Calu3 (cell line): ENCODE measurements around the gene DCDC2C. TPM values are rescaled to one million over a fixed set of nuclear protein-coding genes. Genes with fewer than 3 reads are reported as not detected.

Experiments used
- BruUV-seq: library from RNA; stranded (reverse); fragments of 400-500 nt; replicated peaks from 2 replicates; lab custom pipeline; 2021; lab: Mats Ljungman, UMichigan
- CTCF ChIA-PET: fragments of 300-600 bp; sonication (Branson Sonifier 250); formaldehyde crosslinking; loops from one replicate; lab custom pipeline; 2022; ENCODE audit warnings: antibody characterized with exemption; lab: Charles Lee
- DNase-seq: peaks from one replicate; pipeline ENCODE4 v3.0.0; 2022
- H3K27ac Mint-ChIP-seq: one replicate; pipeline ENCODE4 v1.8.0; 2022; ENCODE audit warnings: mixed read lengths; ENCODE audit not compliant: unreplicated experiment
- H3K27me3 Mint-ChIP-seq: one replicate; pipeline ENCODE4 v1.8.0; 2022; ENCODE audit warnings: mixed read lengths; ENCODE audit not compliant: unreplicated experiment
- H3K36me3 Mint-ChIP-seq: one replicate; pipeline ENCODE4 v1.8.0; 2022; ENCODE audit warnings: mild to moderate bottlenecking, moderate library complexity, mixed read lengths; ENCODE audit not compliant: insufficient read depth, unreplicated experiment
- H3K4me1 Mint-ChIP-seq: one replicate; pipeline ENCODE4 v1.8.0; 2022; ENCODE audit warnings: mild to moderate bottlenecking, low read depth, mixed read lengths; ENCODE audit not compliant: unreplicated experiment
- H3K4me3 Mint-ChIP-seq: one replicate; pipeline ENCODE4 v1.8.0; 2022; ENCODE audit warnings: mild to moderate bottlenecking, low read depth, moderate library complexity, mixed read lengths; ENCODE audit not compliant: unreplicated experiment
- H3K9me3 Mint-ChIP-seq: one replicate; pipeline ENCODE4 v1.8.0; 2022; ENCODE audit warnings: low read depth, mixed read lengths; ENCODE audit not compliant: unreplicated experiment
- intact Hi-C: fragments of 100-400 bp; cut with micrococcal nuclease; formaldehyde crosslinking; loops from one replicate; pipeline ENCODE4 v1.10.0; 2022; ENCODE audit not compliant: unreplicated experiment
- total RNA-seq: library from RNA; stranded (reverse); gene quantifications from 2 replicates; pipeline ENCODE4 v1.2.3, GENCODE V29; 2022
- TF ChIP-seq, protein P1 (sequence below): fragments of 200-600 bp; IDR thresholded peaks from one replicate; pipeline ENCODE4 v1.8.0; 2022; ENCODE audit warnings: antibody characterized with exemption; ENCODE audit not compliant: unreplicated experiment

DCDC2C gene
- total RNA-seq, 1 experiment from 2014 or later, result not detected

DNA sequence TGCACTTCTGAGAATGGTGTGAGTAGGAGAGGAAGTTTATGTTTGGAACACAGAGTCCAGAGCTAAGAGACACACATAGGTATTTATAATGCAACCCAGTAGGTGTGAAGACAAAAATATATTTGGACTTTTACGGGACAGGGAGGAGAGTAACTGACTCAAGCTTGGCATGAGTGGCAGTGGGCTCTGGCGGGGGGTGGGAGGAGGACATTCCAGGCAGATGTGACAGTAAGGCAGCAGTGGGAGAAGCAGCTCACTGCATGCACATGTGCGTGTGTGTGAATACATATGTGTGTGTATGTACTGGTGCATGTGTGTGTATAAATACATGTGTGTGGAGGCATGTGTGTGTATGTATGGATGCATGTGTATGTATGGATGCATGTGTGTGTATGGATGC lies 51.4 kb downstream of the DCDC2C start:
- intact Hi-C loops, result no loop called here
- Mint-ChIP-seq H3K36me3 (no peaks in the 10 kb centered on the region), H3K9me3 (peaks cover 7% of the 10 kb centered on the region), H3K4me3 (no peak overlapping the region), H3K27me3 (peaks cover 42% of the 10 kb centered on the region), H3K4me1 (no peaks in the 10 kb centered on the region), H3K27ac (no peak overlapping the region)
- TF ChIP-seq, protein P1, sequence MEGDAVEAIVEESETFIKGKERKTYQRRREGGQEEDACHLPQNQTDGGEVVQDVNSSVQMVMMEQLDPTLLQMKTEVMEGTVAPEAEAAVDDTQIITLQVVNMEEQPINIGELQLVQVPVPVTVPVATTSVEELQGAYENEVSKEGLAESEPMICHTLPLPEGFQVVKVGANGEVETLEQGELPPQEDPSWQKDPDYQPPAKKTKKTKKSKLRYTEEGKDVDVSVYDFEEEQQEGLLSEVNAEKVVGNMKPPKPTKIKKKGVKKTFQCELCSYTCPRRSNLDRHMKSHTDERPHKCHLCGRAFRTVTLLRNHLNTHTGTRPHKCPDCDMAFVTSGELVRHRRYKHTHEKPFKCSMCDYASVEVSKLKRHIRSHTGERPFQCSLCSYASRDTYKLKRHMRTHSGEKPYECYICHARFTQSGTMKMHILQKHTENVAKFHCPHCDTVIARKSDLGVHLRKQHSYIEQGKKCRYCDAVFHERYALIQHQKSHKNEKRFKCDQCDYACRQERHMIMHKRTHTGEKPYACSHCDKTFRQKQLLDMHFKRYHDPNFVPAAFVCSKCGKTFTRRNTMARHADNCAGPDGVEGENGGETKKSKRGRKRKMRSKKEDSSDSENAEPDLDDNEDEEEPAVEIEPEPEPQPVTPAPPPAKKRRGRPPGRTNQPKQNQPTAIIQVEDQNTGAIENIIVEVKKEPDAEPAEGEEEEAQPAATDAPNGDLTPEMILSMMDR, result no peak
- CTCF ChIA-PET, result interaction anchor here (0.7 kb wide), 1 partner anchor 190 kb away, joined by 3 read pairs; no protein-coding TSS in a partner anchor
- DNase-seq, result no peak
- BruUV-seq, result no TSS peak

DNA sequence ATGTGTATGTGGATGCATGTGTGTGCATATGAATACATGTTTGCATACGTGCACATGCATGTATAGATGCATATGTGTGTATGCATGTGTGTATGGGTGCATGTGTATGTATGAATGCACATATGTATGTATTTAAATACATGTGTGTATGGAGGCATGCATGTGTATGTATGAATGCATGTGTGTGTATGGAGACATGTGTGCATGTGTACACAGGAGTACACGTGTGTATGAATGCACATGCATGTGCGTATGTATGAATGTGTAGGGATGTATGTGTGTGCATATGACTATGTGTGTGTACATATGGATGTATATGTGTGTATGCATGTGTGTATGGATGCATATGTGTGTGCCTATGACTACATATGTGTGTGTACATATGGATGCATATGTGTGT lies 51.9 kb downstream of the DCDC2C start:
- Mint-ChIP-seq H3K36me3 (no peaks in the 10 kb centered on the region), H3K9me3 (peaks cover 7% of the 10 kb centered on the region), H3K27ac (no peak overlapping the region), H3K27me3 (peaks cover 40% of the 10 kb centered on the region), H3K4me3 (no peak overlapping the region), H3K4me1 (no peaks in the 10 kb centered on the region)
- TF ChIP-seq, protein P1, result no peak
- no peak for DNase-seq
- intact Hi-C loops, result no loop called here
- CTCF ChIA-PET, result no interaction called here
- BruUV-seq, result no TSS peak

DNA sequence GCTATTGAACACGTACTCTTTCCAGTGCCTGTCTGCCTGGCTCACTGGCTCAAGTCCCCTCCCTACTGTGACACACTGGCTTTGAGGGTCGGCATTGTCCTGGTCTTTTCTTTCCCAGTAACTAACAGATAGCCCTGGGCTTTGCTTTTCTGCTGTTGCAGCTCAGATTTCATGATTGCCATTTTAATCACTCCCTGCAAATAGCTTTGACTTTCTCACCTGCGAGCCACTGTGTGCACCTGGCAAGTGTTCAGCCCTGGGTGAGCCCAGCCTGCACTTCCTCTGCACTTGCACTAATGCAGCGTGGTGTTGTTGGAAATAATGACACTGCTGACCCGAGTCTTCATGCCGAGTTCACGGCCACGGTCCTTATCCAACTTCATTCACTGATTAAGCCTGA lies 52.9 kb downstream of the DCDC2C start:
- TF ChIP-seq, protein P1, result no peak
- H3K4me3 Mint-ChIP-seq, result no peak overlapping the region
- no TSS peak for BruUV-seq
- intact Hi-C loops, result no loop called here
- H3K27me3 Mint-ChIP-seq, result peaks cover 30% of the 10 kb centered on the region
- no peak for DNase-seq
- H3K9me3 Mint-ChIP-seq, result peaks cover 7% of the 10 kb centered on the region
- CTCF ChIA-PET, result interaction anchor here (1.0 kb wide), 1 partner anchor 10 kb away, joined by 5 read pairs; no protein-coding TSS in a partner anchor
- H3K36me3 Mint-ChIP-seq, result no peaks in the 10 kb centered on the region
- no peak overlapping the region for H3K27ac Mint-ChIP-seq
- H3K4me1 Mint-ChIP-seq, result no peaks in the 10 kb centered on the region

DNA sequence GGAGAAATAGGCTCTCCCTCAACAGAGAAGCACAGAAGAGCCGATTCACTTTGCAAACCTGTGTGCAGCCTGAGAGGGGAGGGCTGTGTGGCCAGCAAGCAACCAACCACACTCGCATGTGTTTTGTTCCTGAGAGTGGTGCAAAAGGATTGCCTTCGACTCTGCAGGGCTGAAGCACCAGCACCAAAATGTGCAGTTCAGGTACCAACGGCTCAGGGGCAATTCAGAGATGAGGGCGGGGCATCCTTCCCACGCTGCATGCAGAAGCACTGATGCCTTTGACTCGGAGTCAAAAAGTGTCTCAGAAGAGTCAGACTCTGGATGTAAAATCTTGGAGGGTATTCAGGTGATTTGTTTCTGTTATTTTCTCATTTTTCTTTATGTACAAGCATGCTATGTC lies 55.5 kb downstream of the DCDC2C start:
- Mint-ChIP-seq H3K4me1 (no peaks in the 10 kb centered on the region), H3K27me3 (peaks cover 28% of the 10 kb centered on the region), H3K27ac (no peak overlapping the region), H3K36me3 (no peaks in the 10 kb centered on the region), H3K9me3 (peaks cover 10% of the 10 kb centered on the region), H3K4me3 (no peak overlapping the region)
- TF ChIP-seq, protein P1, result no peak
- CTCF ChIA-PET, result no interaction called here
- intact Hi-C loops, result no loop called here
- BruUV-seq, result no TSS peak
- no peak for DNase-seq
